A549 treated with Mapracorat at 1 μM for 4 hours (cell line): ENCODE results near the gene FAM210B. TPM values are rescaled to one million over a fixed set of nuclear protein-coding genes. Genes with fewer than 3 reads are reported as not detected.

ENCODE experiments used
- total RNA-seq: library from RNA; stranded (reverse); fragments of 200-300 nt; extraction: Qiagen RNA extraction; gene quantifications from 5 replicates; pipeline ENCODE4 v1.2.3, GENCODE V29; 2022

The FAM210B gene, protein sequence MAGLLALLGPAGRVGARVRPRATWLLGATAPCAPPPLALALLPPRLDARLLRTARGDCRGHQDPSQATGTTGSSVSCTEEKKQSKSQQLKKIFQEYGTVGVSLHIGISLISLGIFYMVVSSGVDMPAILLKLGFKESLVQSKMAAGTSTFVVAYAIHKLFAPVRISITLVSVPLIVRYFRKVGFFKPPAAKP
- total RNA-seq, result 10.2 to 12.8 TPM (median 11.5 TPM) in 5 replicates

DNA sequence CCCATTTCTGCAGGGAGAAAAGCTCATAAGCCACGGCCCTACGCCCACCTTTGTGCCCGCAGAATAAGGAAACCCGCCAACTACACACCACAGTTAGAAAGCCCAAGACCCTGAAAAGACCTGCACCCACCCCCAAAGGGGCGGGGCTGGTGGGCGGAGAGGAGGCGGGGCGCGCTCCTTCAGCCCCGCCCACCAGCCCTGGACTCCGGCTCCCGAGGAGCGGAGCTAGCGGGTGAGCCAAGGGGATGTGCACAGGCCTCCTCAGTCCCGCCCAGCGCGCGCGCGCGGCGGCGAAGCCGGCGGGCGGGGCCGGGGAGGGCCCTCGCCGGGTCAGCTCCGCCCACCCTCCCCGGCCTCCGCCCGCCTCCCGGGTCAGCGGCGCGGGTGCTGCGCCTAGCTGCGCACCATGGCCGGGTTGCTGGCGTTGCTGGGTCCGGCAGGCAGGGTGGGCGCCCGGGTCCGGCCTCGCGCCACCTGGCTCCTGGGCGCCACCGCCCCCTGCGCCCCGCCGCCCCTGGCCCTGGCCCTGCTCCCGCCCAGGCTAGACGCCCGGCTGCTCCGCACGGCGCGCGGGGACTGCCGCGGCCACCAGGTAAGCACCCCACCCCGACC lies at the start of gene FAM210B:
FAM210B (plus strand) TSS at position 375 of the 612 bp plus-strand sequence; CDS start at position 407, 32 bp downstream.

GRCh38 chr20:56392132-56392880 lies 33.5 kb downstream of the FAM210B start, which contains the start of the genes AURKA and CSTF1:
Gene AURKA, minus strand, starts transcription at chr20:56392215. Its CDS starts 4,018 bp downstream, at chr20:56388197.
Gene CSTF1, plus strand, starts transcription at chr20:56392645. Its CDS starts 2,908 bp downstream, at chr20:56395553.

GRCh38 chr20:56411759-56412472 lies 53.1 kb downstream of the FAM210B start, which contains the start of gene CASS4:
Gene CASS4, plus strand, starts transcription at chr20:56412260. Its CDS starts 199 bp downstream, at chr20:56412459.

Other genes starting within 250 kb of the FAM210B start
- not detected in 5 replicates for gene MC3R, start 110.2 kb upstream of the FAM210B start, total RNA-seq
- gene AURKA, start 33.2 kb downstream of the FAM210B start, total RNA-seq, result 94.7 to 105 TPM (median 103 TPM) in 5 replicates
- gene CSTF1, start 33.7 kb downstream of the FAM210B start, total RNA-seq, result 34.6 to 39.8 TPM (median 36.4 TPM) in 5 replicates
- 0.05 to 0.06 TPM in 2 of 5 replicates, not detected in the others for gene CASS4, start 53.3 kb downstream of the FAM210B start, total RNA-seq
- 81.2 to 97.5 TPM (median 88.2 TPM) in 5 replicates for gene RTF2, start 109.7 kb downstream of the FAM210B start, total RNA-seq
- gene FAM209A, start 165.8 kb downstream of the FAM210B start, total RNA-seq, result 0.28 to 0.43 TPM (median 0.30 TPM) in 4 of 5 replicates, not detected in the other
- 0.22 to 0.67 TPM (median 0.34 TPM) in 5 replicates for gene FAM209B, start 174.3 kb downstream of the FAM210B start, total RNA-seq